Activated naive CD8-positive, alpha-beta T cell treated with anti-CD3 and anti-CD28 coated beads for 36 hours (primary cell): Measurements from ENCODE around the gene UGT1A4. TPM values are rescaled to one million over a fixed set of nuclear protein-coding genes. Genes with fewer than 3 reads are reported as not detected.

Source experiments
- DNase-seq: peaks from one replicate; pipeline ENCODE4 v3.0.0; 2021
- H3K27ac Mint-ChIP-seq: one replicate; pipeline ENCODE4 v1.8.0; 2022; ENCODE audit warnings: mild to moderate bottlenecking, moderate library complexity, mixed read lengths
- H3K27me3 Mint-ChIP-seq: one replicate; pipeline ENCODE4 v1.8.0; 2022; ENCODE audit warnings: mild to moderate bottlenecking, mixed read lengths
- H3K36me3 Mint-ChIP-seq: one replicate; pipeline ENCODE4 v1.8.0; 2021; ENCODE audit warnings: mild to moderate bottlenecking, mixed read lengths
- H3K4me1 Mint-ChIP-seq: one replicate; pipeline ENCODE4 v1.8.0; 2021; ENCODE audit warnings: mixed read lengths
- H3K4me3 Mint-ChIP-seq: one replicate; pipeline ENCODE4 v1.8.0; 2022; ENCODE audit warnings: mild to moderate bottlenecking, moderate library complexity, mixed read lengths
- H3K9me3 Mint-ChIP-seq: one replicate; pipeline ENCODE4 v1.8.0; 2022; ENCODE audit warnings: mixed read lengths
- total RNA-seq, 2 experiments: library from RNA; stranded (reverse); gene quantifications; one replicate each; pipeline ENCODE4 v1.2.3, GENCODE V29; 2021

The UGT1A4 gene
- total RNA-seq, 2 experiments from 2014 or later: not detected

DNA sequence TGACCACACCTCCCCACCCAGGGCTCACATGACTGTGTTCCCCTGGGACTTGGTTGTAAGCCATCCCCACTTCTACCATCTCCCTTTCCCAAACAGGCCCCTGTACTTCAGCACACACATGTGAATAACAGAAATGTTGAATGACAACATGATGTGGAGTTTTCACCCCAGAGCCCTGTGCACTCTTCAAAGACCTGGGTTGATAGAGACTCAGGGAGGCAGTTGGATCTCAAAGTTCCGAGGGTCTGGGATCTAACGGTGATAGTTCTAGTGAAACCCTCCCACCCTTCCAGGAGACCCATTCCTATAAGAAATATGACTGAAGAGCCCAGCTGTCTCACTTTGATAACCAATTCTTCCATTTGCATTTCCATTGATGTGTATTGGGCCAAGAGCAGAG, 59.5 kb downstream of the UGT1A4 start, which contains the start of gene MROH2A:
Gene MROH2A (plus strand): TSS at position 301 of the 400 bp plus-strand sequence. CDS start 1,029 bp downstream, outside the sequence.
- Mint-ChIP-seq H3K27ac (no peak within 1 kb of the TSS), H3K27me3 (peaks cover 13% of the 10 kb centered on the region), H3K9me3 (peaks cover 12% of the 10 kb centered on the region), H3K4me3 (no peak within 1 kb of the TSS), H3K36me3 (no peaks in the 10 kb centered on the region), H3K4me1 (no peaks in the 10 kb centered on the region)
- no peak for DNase-seq

DNA sequence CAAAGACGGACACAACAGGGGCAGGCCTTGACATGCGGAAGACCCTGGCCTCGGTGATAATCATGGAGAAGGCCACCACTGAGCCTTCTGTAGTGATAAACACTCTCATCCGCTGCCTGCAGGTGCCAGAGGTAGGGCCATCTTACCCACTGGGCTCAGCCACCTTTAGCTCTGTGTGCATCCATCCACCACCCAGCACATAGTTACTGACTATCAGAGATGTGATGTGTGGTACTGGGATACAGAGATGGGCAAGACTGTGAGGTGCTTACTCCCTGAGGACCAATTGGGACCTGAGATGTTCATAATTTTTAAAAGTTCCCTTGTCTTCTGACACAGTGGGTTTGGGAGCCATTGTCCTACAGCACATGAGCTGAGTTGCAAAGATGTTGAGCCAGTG, 61.2 kb downstream of the UGT1A4 start:
- Mint-ChIP-seq H3K9me3 (peaks cover 12% of the 10 kb centered on the region), H3K4me1 (no peaks in the 10 kb centered on the region), H3K27me3 (peaks cover 8% of the 10 kb centered on the region), H3K36me3 (no peaks in the 10 kb centered on the region), H3K27ac (no peak overlapping the region), H3K4me3 (no peak overlapping the region)
- no peak for DNase-seq

DNA sequence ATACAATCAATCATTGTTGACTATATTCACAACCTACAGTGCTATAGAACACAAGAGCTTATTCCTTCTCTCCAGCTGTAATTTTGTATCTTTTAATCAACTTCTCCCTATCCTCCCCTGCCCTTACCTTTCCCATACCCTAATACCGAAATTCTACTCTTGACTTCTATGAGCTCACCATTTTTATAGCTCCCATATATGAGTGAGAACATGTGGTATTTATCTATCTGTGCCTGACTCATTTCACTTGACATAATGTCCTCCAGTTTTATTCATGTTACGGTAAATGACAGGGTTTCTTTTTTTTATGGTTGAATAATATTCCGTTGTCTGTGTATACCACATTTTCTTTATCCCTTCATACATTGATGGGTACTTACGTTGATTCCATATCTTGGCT, 62.2 kb downstream of the UGT1A4 start:
- Mint-ChIP-seq H3K27me3 (peaks cover 10% of the 10 kb centered on the region), H3K4me1 (no peaks in the 10 kb centered on the region), H3K27ac (no peak overlapping the region)

DNA sequence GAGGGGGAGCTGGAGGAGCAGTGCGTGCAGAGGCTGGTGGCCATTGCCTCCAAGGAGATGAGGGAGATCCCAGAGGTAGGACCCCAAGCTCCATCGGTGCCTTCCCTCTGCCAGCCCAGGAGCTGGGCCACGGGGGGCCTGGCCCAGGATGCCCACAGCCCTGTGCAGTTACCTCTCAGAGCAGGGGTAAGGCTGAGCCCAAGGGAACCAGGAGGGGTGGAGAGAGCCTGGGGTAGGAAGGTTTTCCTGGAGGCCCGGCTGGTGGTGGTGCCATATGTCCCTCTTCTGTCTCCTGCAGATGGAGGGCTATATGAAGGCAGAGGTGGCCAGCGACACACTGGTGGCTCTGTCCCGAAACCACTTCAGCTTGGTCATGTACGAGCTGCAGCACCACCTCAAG, 71.0 kb downstream of the UGT1A4 start:
- Mint-ChIP-seq H3K36me3 (no peaks in the 10 kb centered on the region), H3K9me3 (peaks cover 4% of the 10 kb centered on the region), H3K27ac (no peak overlapping the region), H3K27me3 (peaks cover 10% of the 10 kb centered on the region), H3K4me3 (no peak overlapping the region), H3K4me1 (no peaks in the 10 kb centered on the region)
- DNase-seq: no peak

More for the DNA sequence above, 62.2 kb downstream of the UGT1A4 start:
- H3K4me3 Mint-ChIP-seq: no peak overlapping the region
- H3K36me3 Mint-ChIP-seq: no peaks in the 10 kb centered on the region
- no peak for DNase-seq
- H3K9me3 Mint-ChIP-seq: peaks cover 11% of the 10 kb centered on the region

GRCh38 chr2:233791151-233791882, 72.8 kb downstream of the UGT1A4 start:
- Mint-ChIP-seq H3K9me3 (peaks cover under 1% of the 10 kb centered on the region), H3K4me3 (no peak overlapping the region)

GRCh38 chr2:233791883-233792329, 73.4 kb downstream of the UGT1A4 start:
- no peak for DNase-seq
- no peaks in the 10 kb centered on the region for H3K27me3 Mint-ChIP-seq
- no peaks in the 10 kb centered on the region for H3K4me1 Mint-ChIP-seq
- H3K9me3 Mint-ChIP-seq: no peaks in the 10 kb centered on the region
- H3K4me3 Mint-ChIP-seq: no peak overlapping the region
- H3K27ac Mint-ChIP-seq: no peak overlapping the region
- H3K36me3 Mint-ChIP-seq: no peaks in the 10 kb centered on the region

More at GRCh38 chr2:233791151-233791882, 72.8 kb downstream of the UGT1A4 start:
- no peaks in the 10 kb centered on the region for H3K4me1 Mint-ChIP-seq
- H3K36me3 Mint-ChIP-seq: no peaks in the 10 kb centered on the region
- no peak for DNase-seq
- no peak overlapping the region for H3K27ac Mint-ChIP-seq
- peaks cover 2% of the 10 kb centered on the region for H3K27me3 Mint-ChIP-seq

GRCh38 chr2:233792720-233793119, 74.2 kb downstream of the UGT1A4 start:
- Mint-ChIP-seq H3K4me1 (no peaks in the 10 kb centered on the region), H3K4me3 (no peak overlapping the region), H3K27me3 (no peaks in the 10 kb centered on the region), H3K36me3 (no peaks in the 10 kb centered on the region), H3K9me3 (no peaks in the 10 kb centered on the region), H3K27ac (no peak overlapping the region)
- DNase-seq: no peak

GRCh38 chr2:233793465-233794127, 75.1 kb downstream of the UGT1A4 start:
- no peaks in the 10 kb centered on the region for H3K36me3 Mint-ChIP-seq
- no peaks in the 10 kb centered on the region for H3K27me3 Mint-ChIP-seq
- no peak overlapping the region for H3K27ac Mint-ChIP-seq
- DNase-seq: no peak
- no peaks in the 10 kb centered on the region for H3K9me3 Mint-ChIP-seq
- no peaks in the 10 kb centered on the region for H3K4me1 Mint-ChIP-seq
- no peak overlapping the region for H3K4me3 Mint-ChIP-seq

DNA sequence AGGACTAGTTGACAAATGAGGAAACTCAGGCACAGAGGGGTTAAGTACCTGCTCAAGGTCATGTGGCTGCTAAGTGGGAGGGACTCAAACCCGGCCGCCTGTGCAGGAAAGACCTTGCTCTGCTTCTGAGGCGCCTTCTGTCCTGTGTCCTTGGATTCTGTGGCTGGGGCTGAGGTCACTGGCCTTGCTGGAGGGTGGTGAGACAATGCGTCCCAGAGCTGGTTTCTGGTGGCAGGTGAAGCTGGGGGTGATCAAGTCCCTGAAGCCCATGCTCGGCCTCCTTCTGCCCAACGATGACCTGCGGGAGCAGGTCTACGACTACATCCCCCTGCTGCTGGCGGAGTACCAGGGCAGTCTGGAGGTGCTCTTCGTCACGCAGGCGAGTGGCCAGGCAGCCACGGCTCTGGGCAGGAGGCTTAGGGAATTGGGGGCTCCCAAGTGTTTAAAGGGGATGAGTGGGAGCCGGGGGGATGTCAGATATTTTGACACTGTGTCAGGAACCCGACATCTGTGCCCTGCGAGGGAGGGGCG, 75.7 kb downstream of the UGT1A4 start:
- Mint-ChIP-seq H3K36me3 (no peaks in the 10 kb centered on the region), H3K9me3 (no peaks in the 10 kb centered on the region), H3K4me1 (no peaks in the 10 kb centered on the region), H3K4me3 (no peak overlapping the region), H3K27me3 (no peaks in the 10 kb centered on the region), H3K27ac (no peak overlapping the region)
- DNase-seq: no peak

- no peaks in the 10 kb centered on the region for H3K9me3 Mint-ChIP-seq
- no peaks in the 10 kb centered on the region for H3K27me3 Mint-ChIP-seq
- H3K36me3 Mint-ChIP-seq: no peaks in the 10 kb centered on the region
- no peak for DNase-seq
- H3K4me3 Mint-ChIP-seq: no peak overlapping the region
- no peaks in the 10 kb centered on the region for H3K4me1 Mint-ChIP-seq
- no peak overlapping the region for H3K27ac Mint-ChIP-seq
Measured at GRCh38 chr2:233795735-233796171, 77.2 kb downstream of the UGT1A4 start.

GRCh38 chr2:233796254-233796653, 77.7 kb downstream of the UGT1A4 start:
- Mint-ChIP-seq H3K36me3 (no peaks in the 10 kb centered on the region), H3K27ac (no peak overlapping the region), H3K27me3 (no peaks in the 10 kb centered on the region), H3K4me1 (no peaks in the 10 kb centered on the region), H3K9me3 (no peaks in the 10 kb centered on the region), H3K4me3 (no peak overlapping the region)
- no peak for DNase-seq

GRCh38 chr2:233798335-233799086, 80.0 kb downstream of the UGT1A4 start:
- H3K4me3 Mint-ChIP-seq: no peak overlapping the region
- no peak overlapping the region for H3K27ac Mint-ChIP-seq
- DNase-seq: no peak
- no peaks in the 10 kb centered on the region for H3K36me3 Mint-ChIP-seq
- no peaks in the 10 kb centered on the region for H3K9me3 Mint-ChIP-seq
- H3K27me3 Mint-ChIP-seq: peaks cover 7% of the 10 kb centered on the region
- H3K4me1 Mint-ChIP-seq: no peaks in the 10 kb centered on the region

DNA sequence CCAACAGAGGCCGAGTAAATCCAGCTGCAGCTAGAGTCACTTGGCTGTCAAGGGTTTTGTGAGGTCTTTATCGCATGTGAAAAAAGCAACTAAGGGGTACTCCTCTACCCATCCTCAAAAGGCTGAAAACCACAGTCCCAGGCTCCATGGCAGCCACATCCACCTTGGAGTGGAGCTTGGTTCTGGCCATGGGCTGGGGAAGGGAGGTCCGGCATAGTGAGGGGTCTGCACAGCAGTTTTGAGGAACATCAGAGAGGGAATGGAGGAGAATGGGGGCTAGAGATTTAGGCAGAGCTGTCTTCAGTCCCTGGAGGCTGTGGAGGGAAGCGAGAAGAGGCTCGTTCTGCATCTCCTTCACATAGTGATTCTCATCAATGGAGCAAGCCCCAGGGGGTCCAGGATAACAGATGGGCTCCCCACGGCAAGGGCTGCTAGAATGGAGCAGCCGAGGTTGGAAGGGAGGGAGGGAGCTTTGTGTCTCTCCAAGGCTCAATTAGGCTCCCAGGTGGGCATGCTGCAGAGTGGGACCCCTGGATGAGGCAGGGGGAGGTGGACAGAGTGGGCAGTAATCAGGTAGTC, 80.6 kb downstream of the UGT1A4 start:
- no peaks in the 10 kb centered on the region for H3K36me3 Mint-ChIP-seq
- H3K27ac Mint-ChIP-seq: no peak overlapping the region
- H3K4me3 Mint-ChIP-seq: no peak overlapping the region
- DNase-seq: no peak
- no peaks in the 10 kb centered on the region for H3K4me1 Mint-ChIP-seq
- H3K9me3 Mint-ChIP-seq: no peaks in the 10 kb centered on the region
- H3K27me3 Mint-ChIP-seq: peaks cover 11% of the 10 kb centered on the region

DNA sequence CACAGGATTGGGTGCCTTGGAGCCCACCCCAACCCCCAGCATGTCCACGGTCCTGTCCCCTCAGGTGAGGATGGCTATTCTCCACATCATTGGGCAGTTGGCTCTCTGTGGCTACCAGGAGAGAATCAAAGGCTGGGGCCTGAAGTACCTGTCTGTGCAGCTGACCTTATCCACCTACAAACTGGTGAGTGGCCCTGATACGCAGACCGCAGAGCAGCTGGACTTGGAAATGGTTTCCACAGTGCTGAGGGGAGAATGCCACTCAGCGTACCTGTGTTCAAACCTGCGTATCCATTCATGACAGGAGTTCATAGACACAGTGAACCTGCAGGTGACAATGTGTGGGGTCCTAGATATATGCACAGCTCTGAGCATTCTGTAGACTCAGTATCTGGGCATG, 81.2 kb downstream of the UGT1A4 start:
- DNase-seq: no peak
- no peaks in the 10 kb centered on the region for H3K36me3 Mint-ChIP-seq
- no peak overlapping the region for H3K27ac Mint-ChIP-seq
- H3K27me3 Mint-ChIP-seq: peaks cover 11% of the 10 kb centered on the region
- H3K4me1 Mint-ChIP-seq: no peaks in the 10 kb centered on the region
- H3K4me3 Mint-ChIP-seq: no peak overlapping the region
- H3K9me3 Mint-ChIP-seq: no peaks in the 10 kb centered on the region

- DNase-seq: no peak
- Mint-ChIP-seq H3K4me3 (no peak overlapping the region), H3K27me3 (peaks cover 11% of the 10 kb centered on the region), H3K27ac (no peak overlapping the region), H3K36me3 (no peaks in the 10 kb centered on the region), H3K4me1 (no peaks in the 10 kb centered on the region), H3K9me3 (no peaks in the 10 kb centered on the region)
Measured at GRCh38 chr2:233800208-233800607, 81.7 kb downstream of the UGT1A4 start.
